HepG2 (cell line): ENCODE data around the gene BAZ1A. TPM values are rescaled to one million over a fixed set of nuclear protein-coding genes. Genes with fewer than 3 reads are reported as not detected.

Experiments used
- ATAC-seq: fragments of 200-7000 bp; cut with Tn5 transposase; 3 replicates; pipeline ENCODE4 v1.9.1; 2020; ENCODE audit warnings: mild to moderate bottlenecking, moderate library complexity
- BruUV-seq: library from RNA; stranded (reverse); fragments of 400-500 nt; replicated peaks from 2 replicates; lab custom pipeline; 2021; lab: Mats Ljungman, UMichigan
- CTCF ChIA-PET: fragments of 300-600 bp; formaldehyde crosslinking; extraction: SDS; loops from one replicate; lab custom pipeline; 2021; ENCODE audit warnings: low total read pairs, inconsistent platforms, low intra/inter-chr PET ratio; lab: Yijun Ruan, JAX
- POLR2A ChIA-PET: fragments of 350-600 bp; sonication (Branson Sonifier 250); formaldehyde crosslinking; loops from one replicate; lab custom pipeline; 2020; ENCODE audit warnings: antibody characterized with exemption, inconsistent platforms; lab: Yijun Ruan, JAX
- DNase-seq: peaks from one replicate; pipeline ENCODE4 v3.0.0-alpha.2; 2015; ENCODE audit warnings: low spot score
- FAIRE-seq: peaks from 3 replicates; lab custom pipeline; 2011; peaks lifted over from hg19 to GRCh38; lab: Jason Lieb, UNC
- H2AFZ ChIP-seq: one replicate; pipeline ENCODE4 v1.6.1; 2011; ENCODE audit warnings: low read length, inconsistent platforms
- H3K27ac ChIP-seq: fragments of 300-600 bp; 3 replicates; pipeline ENCODE4 v1.8.0; 2011; ENCODE audit warnings: mixed run types, mild to moderate bottlenecking, mixed read lengths, low read length, inconsistent platforms; ENCODE audit not compliant: insufficient read depth; ENCODE audit errors: extremely low read length
- H3K27me3 ChIP-seq, 2 experiments: fragments of 200-600 bp in 1 of 2; 2 replicates in 1 of 2; 3 replicates in 1 of 2; pipeline versions ENCODE4 v1.6.0 to v1.8.0; 2011; ENCODE audit warnings: low read length in 2 of 2, mild to moderate bottlenecking in 2 of 2, moderate library complexity in 2 of 2, inconsistent platforms in 1 of 2; ENCODE audit not compliant: insufficient read depth in 2 of 2, control insufficient read depth in 1 of 2
- H3K36me3 ChIP-seq, 2 experiments: fragments of 200-600 bp in 1 of 2; replicated peaks in 1 of 2; 2 replicates in 1 of 2; 3 replicates in 1 of 2; pipeline versions ENCODE4 v1.5.1 to v1.8.0; 2011; ENCODE audit warnings: low read length in 2 of 2, inconsistent platforms in 1 of 2; ENCODE audit not compliant: insufficient read depth in 2 of 2, control insufficient read depth in 1 of 2
- H3K4me1 ChIP-seq: 2 replicates; pipeline ENCODE4 v1.5.1; 2012; ENCODE audit warnings: low read length, inconsistent platforms; ENCODE audit not compliant: insufficient read depth
- H3K4me2 ChIP-seq: 2 replicates; pipeline ENCODE4 v1.6.0; 2011; ENCODE audit warnings: low read depth, low read length, inconsistent platforms
- H3K4me3 ChIP-seq, 3 experiments: fragments of 200-600 bp in 1 of 3; sonication (generic), shearing (Covaris generic) in 1 of 3; replicated peaks in 1 of 3; 2 replicates each; pipeline ENCODE4 v1.5.1; 2011 to 2016; ENCODE audit warnings: low read length in 3 of 3, inconsistent platforms in 2 of 3, low read depth in 2 of 3, mild to moderate bottlenecking in 2 of 3, control low read depth in 1 of 3, mixed read lengths in 1 of 3; ENCODE audit not compliant: insufficient read depth in 1 of 3
- H3K79me2 ChIP-seq: one replicate; pipeline ENCODE4 v1.6.1; 2011; ENCODE audit warnings: low read length, inconsistent platforms; ENCODE audit not compliant: insufficient read depth
- H3K9ac ChIP-seq: 2 replicates; pipeline ENCODE4 v1.6.0; 2011; ENCODE audit warnings: mild to moderate bottlenecking, low read depth, low read length, inconsistent platforms; ENCODE audit not compliant: insufficient read depth
- H3K9me3 ChIP-seq: 2 replicates; pipeline ENCODE4 v1.5.1; 2012; ENCODE audit warnings: mild to moderate bottlenecking, low read length
- H4K20me1 ChIP-seq: 2 replicates; pipeline ENCODE4 v1.6.0; 2011; ENCODE audit warnings: inconsistent platforms, mild to moderate bottlenecking, low read length, moderate library complexity; ENCODE audit not compliant: insufficient read depth
- MBD4 ChIP-seq: IDR thresholded peaks from 2 replicates; pipeline ENCODE4 v1.6.1; 2012; ENCODE audit warnings: low read length, inconsistent platforms, borderline replicate concordance
- NFYC ChIP-seq: IDR thresholded peaks from 2 replicates; pipeline ENCODE4 v1.6.1; 2016; ENCODE audit warnings: missing genetic modification reagents, missing compliant biosample characterization
- SOX5 ChIP-seq: IDR thresholded peaks from 2 replicates; pipeline ENCODE4 v1.6.1; 2016; ENCODE audit warnings: borderline replicate concordance
- ZHX2 ChIP-seq, 2 experiments: sonication (generic) in 1 of 2; formaldehyde crosslinking in 1 of 2; IDR thresholded peaks; 2 replicates each; pipeline versions ENCODE4 v1.6.1 to v1.9.0; 2014 to 2022; ENCODE audit warnings: antibody characterized with exemption in 1 of 2, borderline replicate concordance in 1 of 2, inconsistent platforms in 1 of 2, low read depth in 1 of 2, missing genetic modification reagents in 1 of 2
- ZMYM4 ChIP-seq: sonication (generic); formaldehyde crosslinking; IDR thresholded peaks from 2 replicates; pipeline ENCODE4 v1.8.1; 2023; ENCODE audit warnings: mild to moderate bottlenecking, missing genetic modification reagents
- WGBS: methylation state at CpG from one replicate; pipeline ENCODE4 v1.1.6; 2017; ENCODE audit warnings: low lambda C conversion rate; 5-methylcytosine and 5-hydroxymethylcytosine counted together
- in situ Hi-C: cut with HindIII; loops from 2 replicates; pipeline ENCODE4 v1.10.0; 2017; ENCODE audit warnings: low pct_unique_long_range_greater_than_20kb; ENCODE audit not compliant: extremely low pct_ligation_motif_present
- intact Hi-C: fragments of 100-400 bp; cut with micrococcal nuclease; formaldehyde crosslinking; loops from one replicate; pipeline ENCODE4 v1.10.0; 2022; ENCODE audit not compliant: unreplicated experiment
- polyA plus RNA-seq, 8 experiments: library from polyadenylated mRNA; depleted of rRNA in 3 of 8; stranded (reverse) in 7 of 8; unstranded in 1 of 8; fragments of >200 nt; fragmentation: Illumina TruSeq in 4 of 8; extraction: Trizol in 4 of 8; gene quantifications; 2 replicates each; pipeline versions ENCODE4 v1.2.1 to v1.2.3, GENCODE V29; 2011 to 2016; ENCODE audit warnings: low read depth in 4 of 8, missing spikeins in 1 of 8, mixed read lengths in 1 of 8; ENCODE audit not compliant: insufficient read depth in 1 of 8
- total RNA-seq, 5 experiments: library from RNA; depleted of rRNA; stranded (reverse); fragments of >200 nt; fragmentation: Illumina TruSeq; extraction: Trizol; gene quantifications; 2 replicates each; pipeline ENCODE4 v1.2.3, GENCODE V29; 2016; ENCODE audit warnings: low read depth in 1 of 5
- TF ChIP-seq, protein P1 (sequence below), 2 experiments: sonication (generic) in 1 of 2; formaldehyde crosslinking in 1 of 2; IDR thresholded peaks; 2 replicates each; pipeline versions ENCODE4 v1.4.0 to v1.6.1; 2016 to 2020; ENCODE audit warnings: borderline replicate concordance in 1 of 2, low read depth in 1 of 2, mild to moderate bottlenecking in 1 of 2, missing genetic modification reagents in 1 of 2

Gene BAZ1A
- total and polyA plus RNA-seq, 2 of the 13 experiments (the other 11 are each of a cell fraction or from before 2014, with no cell fraction given), result 20.9 to 56.8 TPM

GRCh38 chr14:34733245-34733644 is 141.9 kb downstream of the BAZ1A start:
- DNase-seq (no peak), FAIRE-seq (no peak), ATAC-seq (peak; percentile 36)
- in situ Hi-C loops, result no loop called here
- Histone ChIP-seq H3K27ac (no peak overlapping the region), H3K79me2 (no peaks in the 10 kb centered on the region), H2AFZ (no peak overlapping the region), H3K4me2 (peak overlapping the region; percentile 13; the same call in 1 of the 2 replicates), H3K9ac (no peak overlapping the region), H4K20me1 (no peaks in the 10 kb centered on the region), H3K36me3 (no peaks in the 10 kb centered on the region), H3K4me3 (no peak overlapping the region), H3K27me3 (no peaks in the 10 kb centered on the region), H3K4me1 (peaks cover 11% of the 10 kb centered on the region), H3K9me3 (no peaks in the 10 kb centered on the region)
- 47% methylated on average over 3 of the region's 3 CpGs for WGBS
- ChIA-PET POLR2A (interaction anchor here (1.1 to 1.4 kb wide), 2 partner anchors 10 to 24 kb away, joined by 3 to 6 read pairs; no protein-coding TSS in a partner anchor), CTCF (no interaction called here)
- TF ChIP-seq ZMYM4 (CRISPR knock-in tag) (peak; percentile 4; the same call in 1 of the 2 replicates), SOX5 (CRISPR knock-in tag) (no peak)
- no TSS peak for BruUV-seq
- intact Hi-C loops, result no loop called here

DNA sequence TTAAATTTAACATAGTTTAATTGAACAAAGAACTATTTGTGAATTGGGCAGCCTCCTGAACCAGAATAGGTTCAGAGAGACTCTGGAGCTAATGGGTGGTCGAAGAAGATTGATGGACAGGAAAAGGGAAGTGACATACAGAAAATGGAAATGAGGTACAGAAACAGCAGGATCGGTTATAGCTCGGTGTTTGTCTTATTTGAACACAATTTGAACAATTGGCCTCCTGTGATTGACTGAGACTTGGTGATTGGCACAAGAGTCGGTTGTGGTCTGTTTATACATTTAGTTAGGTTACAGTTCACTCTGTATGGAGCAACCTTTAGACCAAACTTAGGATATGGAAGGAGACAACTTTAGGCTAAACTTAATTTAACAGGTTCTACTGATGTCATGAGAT is 142.4 kb downstream of the BAZ1A start:
- no peaks in the 10 kb centered on the region for H3K79me2 ChIP-seq
- H3K4me3 ChIP-seq, result peak overlapping the region in 1 of 3 experiments; percentile 6; a peak in 1 of 6 replicates
- in situ Hi-C loops, result no loop called here
- H3K36me3 ChIP-seq, result no peaks in the 10 kb centered on the region
- BruUV-seq, result no TSS peak
- H4K20me1 ChIP-seq, result no peaks in the 10 kb centered on the region
- H3K9ac ChIP-seq, result no peak overlapping the region
- no peaks in the 10 kb centered on the region for H3K9me3 ChIP-seq
- peak; percentile 47 for DNase-seq
- intact Hi-C loops, result no loop called here
- H3K4me2 ChIP-seq, result peak overlapping the region; percentile 13
- H2AFZ ChIP-seq, result peak overlapping the region; percentile 1
- FAIRE-seq, result no peak
- peak; percentile 90 for ATAC-seq
- H3K27ac ChIP-seq, result no peak overlapping the region
- 9% methylated on average over 4 of the region's 4 CpGs for WGBS
- ChIA-PET CTCF (no interaction called here), POLR2A (interaction anchor here (0.6 to 1.4 kb wide), 3 partner anchors 10 to 24 kb away, joined by 3 to 6 read pairs (median 3); no protein-coding TSS in a partner anchor)
- no peaks in the 10 kb centered on the region for H3K27me3 ChIP-seq
- peaks cover 11% of the 10 kb centered on the region for H3K4me1 ChIP-seq
- 0 out of 2 replicates have a peak, but pooled peaks have one; percentile 57 for TF ChIP-seq NFYC (CRISPR knock-in tag)
- peak; percentile 65 for TF ChIP-seq ZMYM4 (CRISPR knock-in tag)
- no peak for TF ChIP-seq ZHX2 (IDR thresholded peaks at IDR 0.05; ENCODE audit: low read depth)
- TF ChIP-seq ZHX2 (CRISPR knock-in tag; IDR thresholded peaks at IDR 0.05; ENCODE audit: borderline replicate concordance), result 0 out of 2 replicates have a peak, but pooled peaks have one; percentile 58
- no peak for TF ChIP-seq MBD4
- TF ChIP-seq, protein P1, sequence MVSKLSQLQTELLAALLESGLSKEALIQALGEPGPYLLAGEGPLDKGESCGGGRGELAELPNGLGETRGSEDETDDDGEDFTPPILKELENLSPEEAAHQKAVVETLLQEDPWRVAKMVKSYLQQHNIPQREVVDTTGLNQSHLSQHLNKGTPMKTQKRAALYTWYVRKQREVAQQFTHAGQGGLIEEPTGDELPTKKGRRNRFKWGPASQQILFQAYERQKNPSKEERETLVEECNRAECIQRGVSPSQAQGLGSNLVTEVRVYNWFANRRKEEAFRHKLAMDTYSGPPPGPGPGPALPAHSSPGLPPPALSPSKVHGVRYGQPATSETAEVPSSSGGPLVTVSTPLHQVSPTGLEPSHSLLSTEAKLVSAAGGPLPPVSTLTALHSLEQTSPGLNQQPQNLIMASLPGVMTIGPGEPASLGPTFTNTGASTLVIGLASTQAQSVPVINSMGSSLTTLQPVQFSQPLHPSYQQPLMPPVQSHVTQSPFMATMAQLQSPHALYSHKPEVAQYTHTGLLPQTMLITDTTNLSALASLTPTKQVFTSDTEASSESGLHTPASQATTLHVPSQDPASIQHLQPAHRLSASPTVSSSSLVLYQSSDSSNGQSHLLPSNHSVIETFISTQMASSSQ (IDR thresholded peaks at IDR 0.05; ENCODE audit: low read depth), result no peak
- TF ChIP-seq, protein P1 (CRISPR knock-in tag; IDR thresholded peaks at IDR 0.05; ENCODE audit: borderline replicate concordance), result no peak
